Liver (tissue), 9 donors: ENCODE results near the gene SUPT5H. TPM values are rescaled to one million over a fixed set of nuclear protein-coding genes. Genes with fewer than 3 reads are reported as not detected.

Experiments
- DNase-seq: peaks from one replicate; pipeline ENCODE4 v3.0.0-alpha.2; 2017; ENCODE audit warnings: low spot score
- H3K27ac ChIP-seq, 2 donors: one replicate each; pipeline ENCODE4 v1.7.0; 2013; ENCODE audit warnings: inconsistent platforms in 2 of 2, low read length in 2 of 2, control low read depth in 1 of 2, low read depth in 1 of 2, mild to moderate bottlenecking in 1 of 2
- H3K27me3 ChIP-seq, 4 donors: one replicate each; pipeline versions ENCODE4 v1.6.1 to v1.7.0; 2013; ENCODE audit warnings: low read length in 3 of 4, inconsistent platforms in 1 of 4, mild to moderate bottlenecking in 1 of 4, moderate library complexity in 1 of 4; ENCODE audit not compliant: control insufficient read depth in 4 of 4, insufficient read depth in 4 of 4
- H3K36me3 ChIP-seq, 4 donors: one replicate each; pipeline versions ENCODE4 v1.6.1 to v1.7.0; 2013; ENCODE audit warnings: low read length in 3 of 4, mild to moderate bottlenecking in 3 of 4, low read depth in 1 of 4, moderate library complexity in 1 of 4; ENCODE audit not compliant: control insufficient read depth in 4 of 4, insufficient read depth in 3 of 4
- H3K4me1 ChIP-seq, 4 donors: one replicate each; pipeline versions ENCODE4 v1.6.1 to v1.7.0; 2013; ENCODE audit warnings: low read length in 3 of 4, mild to moderate bottlenecking in 3 of 4, moderate library complexity in 1 of 4; ENCODE audit not compliant: control insufficient read depth in 4 of 4, insufficient read depth in 4 of 4
- H3K4me3 ChIP-seq, 3 donors: one replicate each; pipeline versions ENCODE4 v1.6.1 to v1.7.0; 2013; ENCODE audit warnings: low read length in 3 of 3, control low read depth in 1 of 3, low read depth in 1 of 3, mild to moderate bottlenecking in 1 of 3
- H3K9ac ChIP-seq, 2 donors: one replicate each; pipeline ENCODE4 v1.7.0; 2013; ENCODE audit warnings: low read length in 2 of 2, mild to moderate bottlenecking in 2 of 2, moderate library complexity in 2 of 2, control low read depth in 1 of 2, low read depth in 1 of 2
- H3K9me3 ChIP-seq, 4 donors: one replicate each; pipeline versions ENCODE4 v1.6.1 to v1.7.0; 2013; ENCODE audit warnings: low read length in 3 of 4; ENCODE audit not compliant: control insufficient read depth in 4 of 4
- EGR1 ChIP-seq, 2 donors: IDR thresholded peaks; 2 replicates each; pipeline ENCODE4 v1.6.1; 2016 to 2018; ENCODE audit warnings: antibody characterized with exemption in 2 of 2, low read depth in 2 of 2
- FOXA1 ChIP-seq: IDR thresholded peaks from 2 replicates; pipeline ENCODE4 v1.6.1; 2016; ENCODE audit warnings: antibody characterized with exemption
- FOXA2 ChIP-seq: IDR thresholded peaks from 2 replicates; pipeline ENCODE4 v1.6.1; 2016; ENCODE audit warnings: antibody characterized with exemption
- HNF4A ChIP-seq, 2 donors: conservative IDR thresholded peaks; 2 replicates each; pipeline ENCODE4 v1.6.1; 2016; ENCODE audit warnings: antibody characterized with exemption in 2 of 2, mild to moderate bottlenecking in 2 of 2
- NR2F2 ChIP-seq: IDR thresholded peaks from 2 replicates; pipeline ENCODE4 v1.6.1; 2016; ENCODE audit warnings: antibody characterized with exemption
- RAD21 ChIP-seq, 2 donors: IDR thresholded peaks; 2 replicates each; pipeline ENCODE4 v1.6.1; 2016; ENCODE audit warnings: antibody characterized with exemption in 2 of 2, mild to moderate bottlenecking in 2 of 2
- SP1 ChIP-seq: IDR thresholded peaks from 2 replicates; pipeline ENCODE4 v1.6.1; 2018; ENCODE audit warnings: antibody characterized with exemption, mild to moderate bottlenecking
- TAF1 ChIP-seq: conservative IDR thresholded peaks from 2 replicates; pipeline ENCODE4 v1.6.1; 2016; ENCODE audit warnings: antibody characterized with exemption, mild to moderate bottlenecking
- YY1 ChIP-seq: IDR thresholded peaks from 2 replicates; pipeline ENCODE4 v1.6.1; 2016; ENCODE audit warnings: antibody characterized with exemption, mild to moderate bottlenecking
- WGBS: extraction: QIAGEN DNeasy Blood & Tissue Kit; methylation state at CpG from one replicate; pipeline ENCODE4 v1.1.7; 2013; 5-methylcytosine and 5-hydroxymethylcytosine counted together
- polyA plus RNA-seq, 2 donors: library from polyadenylated mRNA; stranded (reverse) in 1 of 2; unstranded in 1 of 2; fragments of 200-250 nt in 1 of 2; fragments of >200 nt in 1 of 2; fragmentation: Nextera tagmentation in 1 of 2; extraction: Ambion mirVana in 1 of 2; gene quantifications; one replicate each; pipeline versions ENCODE4 v1.2.1 to v1.2.3, GENCODE V29; 2013 to 2015
- total RNA-seq, 2 donors: library from RNA; depleted of rRNA; stranded (reverse); fragments of >200 nt; gene quantifications; one replicate each; pipeline ENCODE4 v1.2.3, GENCODE V29; 2014
- TF ChIP-seq, protein P1 (sequence below): IDR thresholded peaks from 2 replicates; pipeline ENCODE4 v1.6.1; 2016; ENCODE audit warnings: antibody characterized with exemption, mild to moderate bottlenecking
- TF ChIP-seq, protein P2 (sequence below): IDR thresholded peaks from 2 replicates; pipeline ENCODE4 v1.6.1; 2016; ENCODE audit warnings: antibody characterized with exemption
- donor health status: healthy.
- donor health status: healthy.
- donor health status: healthy.
- donor health status: healthy.
- donor health status: healthy.

SUPT5H gene
- total and polyA plus RNA-seq, 4 donors, result 19.3 to 52.5 (median 45.2) TPM

DNA sequence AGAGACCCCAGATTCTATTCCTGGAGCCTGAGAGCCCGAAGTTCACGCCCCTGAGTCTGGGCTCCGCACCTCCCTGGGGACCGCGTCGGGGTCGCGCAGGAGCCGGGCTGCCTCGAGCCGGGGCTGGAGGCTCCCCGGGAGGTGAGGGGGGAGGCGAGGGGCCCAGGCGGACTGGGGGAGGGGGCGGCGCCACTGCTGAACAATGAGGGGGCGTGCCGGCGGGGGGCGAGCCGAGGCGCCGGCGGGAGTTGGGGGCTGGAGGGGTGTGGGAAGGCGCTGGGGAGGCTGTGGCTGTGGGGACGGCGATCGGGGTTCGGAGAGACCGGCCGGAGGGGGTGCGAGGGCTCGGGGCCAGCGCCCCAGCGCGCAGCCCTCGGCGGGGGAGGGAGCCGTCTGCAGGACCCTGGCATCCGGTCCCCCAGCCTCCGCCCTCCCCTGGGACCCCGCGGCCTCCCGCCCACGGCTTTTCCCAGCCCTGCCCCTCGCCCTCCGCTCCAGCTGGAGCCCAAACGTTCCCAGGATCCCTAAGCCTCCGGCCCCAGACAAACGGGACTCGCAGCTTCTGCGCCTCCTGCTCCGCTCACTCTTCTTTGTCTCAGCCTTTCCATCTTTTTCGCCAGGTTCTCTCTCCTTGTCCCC is 32.0 kb upstream of the SUPT5H start:
- Histone ChIP-seq H3K4me1 (peaks cover 5 to 32% (median 11%) of the 10 kb centered on the region in 4 donors), H3K27me3 (no peaks in the 10 kb centered on the region), H3K27ac (peak overlapping the region; percentile 55 to 89), H3K9ac (peak overlapping the region; percentile 26 to 64), H3K4me3 (peak overlapping the region; percentile 15 to 67 (median 64)), H3K9me3 (no peaks in the 10 kb centered on the region), H3K36me3 (peaks cover 0 to under 1% (median 0%) of the 10 kb centered on the region in 4 donors)
- 16% methylated on average over 54 of the region's 54 CpGs for WGBS
- TF ChIP-seq YY1 (no peak), EGR1 (IDR thresholded peaks at IDR 0.05; ENCODE audit: low read depth in 2 of 2) (no peak), TAF1 (no peak), FOXA2 (no peak), HNF4A (conservative IDR thresholded peaks at IDR 0.05) (no peak), NR2F2 (no peak), SP1 (no peak), RAD21 (IDR thresholded peaks at IDR 0.05) (no peak), FOXA1 (no peak)
- TF ChIP-seq, protein P1, sequence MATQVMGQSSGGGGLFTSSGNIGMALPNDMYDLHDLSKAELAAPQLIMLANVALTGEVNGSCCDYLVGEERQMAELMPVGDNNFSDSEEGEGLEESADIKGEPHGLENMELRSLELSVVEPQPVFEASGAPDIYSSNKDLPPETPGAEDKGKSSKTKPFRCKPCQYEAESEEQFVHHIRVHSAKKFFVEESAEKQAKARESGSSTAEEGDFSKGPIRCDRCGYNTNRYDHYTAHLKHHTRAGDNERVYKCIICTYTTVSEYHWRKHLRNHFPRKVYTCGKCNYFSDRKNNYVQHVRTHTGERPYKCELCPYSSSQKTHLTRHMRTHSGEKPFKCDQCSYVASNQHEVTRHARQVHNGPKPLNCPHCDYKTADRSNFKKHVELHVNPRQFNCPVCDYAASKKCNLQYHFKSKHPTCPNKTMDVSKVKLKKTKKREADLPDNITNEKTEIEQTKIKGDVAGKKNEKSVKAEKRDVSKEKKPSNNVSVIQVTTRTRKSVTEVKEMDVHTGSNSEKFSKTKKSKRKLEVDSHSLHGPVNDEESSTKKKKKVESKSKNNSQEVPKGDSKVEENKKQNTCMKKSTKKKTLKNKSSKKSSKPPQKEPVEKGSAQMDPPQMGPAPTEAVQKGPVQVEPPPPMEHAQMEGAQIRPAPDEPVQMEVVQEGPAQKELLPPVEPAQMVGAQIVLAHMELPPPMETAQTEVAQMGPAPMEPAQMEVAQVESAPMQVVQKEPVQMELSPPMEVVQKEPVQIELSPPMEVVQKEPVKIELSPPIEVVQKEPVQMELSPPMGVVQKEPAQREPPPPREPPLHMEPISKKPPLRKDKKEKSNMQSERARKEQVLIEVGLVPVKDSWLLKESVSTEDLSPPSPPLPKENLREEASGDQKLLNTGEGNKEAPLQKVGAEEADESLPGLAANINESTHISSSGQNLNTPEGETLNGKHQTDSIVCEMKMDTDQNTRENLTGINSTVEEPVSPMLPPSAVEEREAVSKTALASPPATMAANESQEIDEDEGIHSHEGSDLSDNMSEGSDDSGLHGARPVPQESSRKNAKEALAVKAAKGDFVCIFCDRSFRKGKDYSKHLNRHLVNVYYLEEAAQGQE, result no peak
- TF ChIP-seq, protein P2, sequence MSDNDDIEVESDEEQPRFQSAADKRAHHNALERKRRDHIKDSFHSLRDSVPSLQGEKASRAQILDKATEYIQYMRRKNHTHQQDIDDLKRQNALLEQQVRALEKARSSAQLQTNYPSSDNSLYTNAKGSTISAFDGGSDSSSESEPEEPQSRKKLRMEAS, result no peak
- DNase-seq, result no peak

DNA sequence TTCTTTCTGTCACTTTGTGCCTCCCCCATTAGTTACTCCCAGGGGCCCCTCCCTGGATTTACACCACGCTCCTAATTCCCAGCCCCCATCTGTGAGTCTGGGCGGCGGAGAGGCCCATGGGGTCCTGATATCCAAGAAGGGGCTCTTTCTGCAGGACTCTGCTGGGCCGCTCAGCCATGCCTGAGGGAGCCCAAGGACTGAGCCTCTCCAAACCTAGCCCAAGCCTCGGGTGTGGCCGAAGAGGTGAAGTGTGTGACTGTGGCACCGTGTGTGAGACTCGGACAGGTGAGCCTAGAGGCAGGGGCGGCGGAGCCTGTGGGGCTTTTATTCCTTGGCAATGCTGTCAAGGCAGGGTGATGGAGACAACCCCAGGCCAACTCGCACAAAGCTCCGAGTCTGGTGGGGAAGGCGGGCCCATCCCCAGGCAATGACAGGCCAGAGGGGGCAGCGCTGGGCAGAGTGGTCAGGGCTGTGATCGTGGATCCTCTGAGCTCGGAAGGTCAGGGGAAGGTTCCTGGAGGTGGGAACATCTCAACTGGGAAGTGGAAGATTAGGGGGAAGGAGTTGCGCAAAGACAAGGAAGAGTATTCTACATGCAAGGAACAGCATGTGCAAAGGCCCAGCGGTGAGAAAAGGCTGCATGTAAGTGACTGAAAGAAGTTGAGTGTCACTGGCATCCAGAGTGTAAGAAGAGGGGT is 31.3 kb upstream of the SUPT5H start:
- Histone ChIP-seq H3K36me3 (peaks cover 0 to 2% (median 0%) of the 10 kb centered on the region in 4 donors), H3K9ac (no peak overlapping the region), H3K4me3 (peak overlapping the region in 1 of 3 donors; percentile 67), H3K4me1 (peaks cover 5 to 32% (median 11%) of the 10 kb centered on the region in 4 donors), H3K27me3 (no peaks in the 10 kb centered on the region), H3K27ac (peak overlapping the region; percentile 55 to 89), H3K9me3 (no peaks in the 10 kb centered on the region)
- DNase-seq, result no peak
- WGBS, result 75% methylated on average over 18 of the region's 18 CpGs
- TF ChIP-seq RAD21 (IDR thresholded peaks at IDR 0.05), result no peak
- TF ChIP-seq, protein P1, result no peak
- TF ChIP-seq FOXA1, result no peak
- no peak for TF ChIP-seq HNF4A (conservative IDR thresholded peaks at IDR 0.05)
- no peak for TF ChIP-seq TAF1
- no peak for TF ChIP-seq YY1
